SK-N-DZ (cell line): ENCODE data around the gene DEPDC5. TPM values are rescaled to one million over a fixed set of nuclear protein-coding genes. Genes with fewer than 3 reads are reported as not detected.
A peak's percentile ranks its signal among the peaks of the same experiment; 100 is the strongest.
"Not testable (repeated sequence)": the region's sequence is repeated elsewhere in the genome, so short reads cannot be mapped to it uniquely, and the experiment has no call there.

Source experiments
- DNase-seq: peaks from one replicate; pipeline ENCODE4 v3.0.0-alpha.2; 2015; ENCODE audit warnings: low spot score
- polyA plus RNA-seq, 2 experiments: library from polyadenylated mRNA; depleted of rRNA; stranded (reverse); fragments of >200 nt; gene quantifications; 2 replicates each; pipeline ENCODE4 v1.2.3, GENCODE V29; 2014

DEPDC5 gene
- 9.6 and 13.7 TPM in 2 replicates for polyA plus RNA-seq (2014; cell fraction: cytosol; rRNA removed)
- polyA plus RNA-seq (2014; cell fraction: nucleus; rRNA removed) = 14.5 and 30.6 TPM in 2 replicates

GRCh38 chr22:31753634-31754501 lies at the start of gene DEPDC5:
Gene DEPDC5, plus strand, starts transcription at chr22:31754019. Its CDS starts 903 bp downstream, at chr22:31754922.
- DNase-seq = peak; percentile 95

- no peak for DNase-seq
Observed at GRCh38 chr22:31707519-31707918, 46.3 kb upstream of the DEPDC5 start.

DNA sequence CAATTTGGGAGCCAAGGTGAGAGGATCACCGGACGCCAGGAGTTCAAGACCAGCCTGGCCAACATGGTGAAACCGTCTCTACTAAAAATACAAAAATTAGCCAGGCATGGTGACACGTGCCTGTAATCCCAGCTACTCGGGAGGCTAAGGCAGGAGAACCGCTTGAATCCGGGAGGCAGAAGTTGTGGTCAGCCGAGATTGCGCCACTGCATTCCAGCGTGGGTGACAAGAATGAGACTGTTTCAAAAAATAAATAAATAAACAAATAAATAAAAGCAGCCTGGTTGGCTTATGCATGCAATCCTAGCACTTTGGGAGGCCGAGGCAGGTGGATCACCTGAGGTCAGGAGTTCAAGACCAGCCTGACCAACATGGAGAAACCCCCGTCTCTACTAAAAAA lies 42.6 kb upstream of the DEPDC5 start:
- DNase-seq = not testable (repeated sequence)

DNA sequence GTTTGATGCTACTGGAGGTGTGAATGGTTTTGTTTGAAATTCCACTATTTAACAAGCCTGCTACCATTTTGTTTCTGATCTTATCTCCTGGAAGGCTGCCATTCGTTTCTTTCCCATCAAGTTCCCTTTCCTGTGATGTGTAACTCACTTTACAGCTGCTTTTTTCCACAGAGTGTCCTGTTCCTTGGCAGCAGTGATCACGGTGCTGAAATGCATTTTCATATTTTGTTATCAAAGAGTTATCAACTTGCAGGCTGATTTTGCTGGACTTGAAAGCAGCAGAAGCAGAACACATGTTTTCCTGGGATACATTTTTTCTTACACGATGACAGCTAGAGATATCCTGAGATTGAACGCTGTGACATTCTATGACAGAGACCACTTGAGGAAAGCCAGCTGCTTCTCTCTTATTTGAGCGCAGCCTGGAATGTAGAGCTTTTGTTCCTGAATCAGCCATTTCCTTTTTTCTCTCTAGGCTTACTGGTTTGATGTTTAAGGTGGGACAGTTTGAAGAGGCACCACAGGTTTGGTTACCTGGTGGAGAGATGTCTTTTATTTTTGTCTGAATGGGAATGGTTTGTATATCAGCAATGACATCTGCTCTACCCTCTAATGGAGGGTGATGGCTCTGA lies 38.6 kb upstream of the DEPDC5 start:
- peak; percentile 78 for DNase-seq

DNA sequence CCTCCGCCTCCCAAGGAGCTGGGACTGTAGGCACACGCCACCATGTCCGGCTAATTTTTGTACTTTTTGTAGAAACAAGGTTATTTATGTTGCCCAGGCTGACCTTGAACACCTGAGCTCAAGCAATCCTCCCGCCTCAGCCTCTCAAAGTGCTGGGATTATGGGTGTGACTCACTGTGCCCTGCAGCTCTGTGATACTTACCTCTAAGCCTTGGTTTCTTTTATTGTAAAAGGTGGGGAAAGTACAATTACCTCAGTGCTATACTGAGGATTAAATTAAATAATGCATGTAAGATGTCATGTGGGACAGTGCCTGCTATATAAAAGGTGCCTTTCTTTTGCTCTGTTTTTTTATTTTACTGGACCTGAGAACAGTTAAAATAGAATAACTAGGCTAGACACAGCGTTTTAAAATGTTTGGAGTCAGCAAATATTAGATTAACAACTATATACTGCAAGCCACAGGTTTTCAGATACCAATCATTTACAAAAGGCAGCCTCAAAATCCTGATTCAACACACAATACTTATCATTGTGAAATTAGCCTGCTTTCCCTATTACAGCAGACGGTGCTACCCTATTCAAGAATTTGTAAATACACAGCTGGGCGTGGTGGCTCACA lies 33.9 kb upstream of the DEPDC5 start:
- no peak for DNase-seq

GRCh38 chr22:31723723-31724122 lies 30.1 kb upstream of the DEPDC5 start:
- no peak for DNase-seq

DNA sequence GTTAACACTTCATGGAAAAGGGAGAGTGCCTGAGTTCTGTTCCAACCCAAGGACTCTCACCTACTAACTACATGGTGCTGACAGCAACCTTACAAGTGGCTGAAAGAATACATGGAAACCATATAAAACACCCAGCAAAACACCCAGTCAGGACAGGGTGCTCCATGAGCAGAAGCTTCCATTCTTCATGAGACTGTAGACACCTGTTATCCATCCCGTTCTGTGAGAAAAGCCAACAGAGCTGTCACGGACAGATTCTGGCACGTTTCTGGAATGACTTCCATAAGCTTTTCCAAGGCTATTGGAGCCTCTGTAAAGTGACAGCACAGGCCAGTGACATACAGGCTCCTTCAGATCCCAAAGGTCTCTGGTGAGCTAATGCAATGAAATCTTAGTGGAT lies 27.1 kb upstream of the DEPDC5 start:
- no peak for DNase-seq

DNA sequence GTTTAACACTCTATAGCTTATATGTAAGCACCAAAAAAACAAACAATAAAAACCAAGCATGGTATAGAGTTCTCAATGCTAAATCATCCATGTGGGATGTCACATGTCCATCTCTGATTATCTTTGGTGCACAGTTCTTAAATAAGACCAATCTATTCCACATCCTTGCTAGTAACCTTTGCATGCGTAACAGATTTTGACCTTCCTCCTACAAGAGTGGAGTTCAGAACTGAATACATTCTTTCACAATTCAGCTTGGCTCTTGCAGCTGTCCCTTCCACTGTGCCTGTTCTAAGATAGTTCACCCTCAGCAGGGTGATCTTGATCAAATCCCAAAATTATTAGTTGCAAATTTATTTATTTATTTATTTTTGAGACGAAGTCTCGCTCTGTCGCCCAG lies 25.0 kb upstream of the DEPDC5 start:
- DNase-seq = no peak

DNA sequence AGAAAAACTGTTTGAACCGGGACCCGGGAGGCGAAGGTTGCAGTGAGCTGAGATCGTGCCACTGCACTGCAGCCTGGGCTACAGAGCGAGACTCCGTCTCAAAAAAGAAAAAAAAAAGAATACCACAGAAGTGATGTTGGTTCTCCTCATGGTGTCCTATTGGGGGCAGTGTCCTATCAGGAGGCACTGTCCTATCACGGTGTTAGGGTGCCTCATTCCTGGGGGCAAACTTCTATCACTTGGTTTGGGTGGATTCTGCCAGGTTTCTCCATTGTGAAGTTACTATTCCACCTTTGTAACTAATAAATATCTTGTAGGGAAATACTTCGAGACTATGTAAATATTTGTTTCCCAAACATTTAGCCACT lies 23.5 kb upstream of the DEPDC5 start:
- no peak for DNase-seq

DNA sequence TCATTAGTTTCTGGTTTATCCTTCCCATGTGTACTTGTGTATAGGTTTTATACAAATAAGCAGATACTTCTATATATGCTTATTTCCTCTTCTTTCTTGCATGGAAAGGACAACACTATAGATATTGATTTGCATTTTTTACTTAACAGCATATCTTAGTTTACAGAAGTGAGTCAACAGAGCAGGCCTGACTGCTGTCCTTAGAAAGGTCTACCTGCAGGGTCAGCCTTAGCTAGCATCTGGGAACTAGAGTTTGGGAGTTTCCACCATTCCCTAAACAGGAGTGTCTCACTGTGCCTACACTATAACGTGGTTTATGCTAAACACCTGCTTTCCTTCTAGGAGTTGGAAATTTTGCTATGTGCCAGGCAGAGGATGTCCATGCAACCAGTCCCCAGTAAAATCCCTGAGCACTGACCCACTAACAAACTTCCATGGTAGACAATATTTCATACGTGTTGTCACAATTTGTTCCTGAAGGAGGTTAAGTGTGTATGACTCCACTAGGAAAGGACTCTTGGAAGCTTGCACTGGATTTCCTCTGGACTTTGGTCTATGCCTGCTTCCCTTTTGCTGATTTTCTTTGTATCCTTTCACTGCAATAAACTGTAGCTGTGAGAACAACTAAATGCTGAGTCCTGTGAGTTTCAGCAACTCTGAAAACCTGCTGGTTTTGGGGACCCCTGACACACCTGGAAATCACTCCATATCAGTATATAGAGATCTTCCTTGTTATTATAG lies 21.6 kb upstream of the DEPDC5 start:
- no peak for DNase-seq

GRCh38 chr22:31733580-31734079 lies 20.2 kb upstream of the DEPDC5 start:
- no peak for DNase-seq

- no peak for DNase-seq
Observed at GRCh38 chr22:31734512-31734911, 19.3 kb upstream of the DEPDC5 start.

DNA sequence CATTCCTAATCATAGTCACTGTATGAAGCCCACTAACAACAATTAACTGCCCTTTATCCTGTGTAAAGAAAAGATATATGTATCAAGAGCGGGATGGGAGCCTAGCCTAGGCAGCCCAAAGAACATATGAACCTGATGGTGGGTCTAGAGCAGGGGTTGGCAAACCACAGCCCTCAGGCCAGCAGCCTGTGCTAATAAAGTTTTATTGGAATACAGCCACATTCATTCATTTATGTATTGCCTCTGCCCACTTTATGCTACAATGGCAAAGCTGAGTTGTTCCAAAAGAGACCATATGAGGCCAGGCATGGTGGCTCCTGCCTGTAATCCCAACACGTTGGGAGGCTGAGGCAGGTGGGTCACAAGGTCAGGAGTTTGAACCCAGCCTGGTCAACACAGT lies 17.4 kb upstream of the DEPDC5 start:
- DNase-seq = no peak

GRCh38 chr22:31737932-31738331 lies 15.9 kb upstream of the DEPDC5 start:
- no peak for DNase-seq

- no peak for DNase-seq
Observed at GRCh38 chr22:31738566-31738965, 15.3 kb upstream of the DEPDC5 start.

GRCh38 chr22:31739795-31740201 lies 14.0 kb upstream of the DEPDC5 start:
- DNase-seq = no peak

- DNase-seq = not testable (repeated sequence)
Observed at GRCh38 chr22:31740314-31740713, 13.5 kb upstream of the DEPDC5 start.

- DNase-seq = no peak
Observed at GRCh38 chr22:31742115-31742514, 11.7 kb upstream of the DEPDC5 start.

GRCh38 chr22:31742682-31743081 lies 11.1 kb upstream of the DEPDC5 start:
- DNase-seq = no peak

- no peak for DNase-seq
Observed at GRCh38 chr22:31743871-31744270, 9.9 kb upstream of the DEPDC5 start.

DNA sequence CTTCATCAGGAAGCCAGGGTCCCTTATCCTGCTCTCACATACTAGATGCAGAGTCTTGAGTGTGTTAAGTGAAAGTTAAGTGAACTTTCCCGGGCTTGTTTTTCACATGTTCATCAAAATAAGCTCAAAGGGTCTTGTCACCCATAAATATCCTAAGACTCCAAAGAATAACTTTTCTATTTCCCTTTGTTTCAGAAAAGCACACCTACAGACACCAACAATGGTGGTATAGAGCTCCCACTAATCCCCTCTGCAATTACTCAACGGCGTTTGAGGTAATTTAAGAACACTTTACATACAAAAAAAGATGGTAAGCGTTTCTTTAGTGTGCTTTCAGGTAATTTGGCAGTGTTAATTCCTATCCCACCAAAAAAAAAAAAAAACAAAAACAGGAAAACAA lies 6.4 kb upstream of the DEPDC5 start:
- no peak for DNase-seq

DNA sequence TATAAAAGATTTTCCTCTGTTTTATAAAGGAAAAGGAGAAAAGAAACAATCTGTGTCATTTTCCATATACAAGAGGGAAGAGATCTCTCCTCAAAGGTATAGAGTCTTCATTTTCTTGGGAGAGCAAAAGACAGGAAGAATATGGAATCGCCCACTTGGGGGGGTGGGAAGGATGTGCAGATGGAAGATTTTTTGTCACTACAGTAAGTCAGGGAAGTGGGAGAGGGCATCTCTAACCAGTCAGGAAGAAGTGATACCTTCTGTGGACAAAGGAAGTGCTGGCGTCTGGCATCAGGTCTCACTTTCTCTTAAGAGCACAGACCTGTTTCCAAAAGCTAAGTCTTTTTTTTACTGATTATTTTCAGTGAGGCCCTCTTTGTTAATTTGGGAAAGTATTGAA lies 5.3 kb upstream of the DEPDC5 start:
- DNase-seq = no peak
